Endothelial cell of umbilical vein (primary cell): ENCODE measurements around the gene DUS1L. TPM values are rescaled to one million over a fixed set of nuclear protein-coding genes. Genes with fewer than 3 reads are reported as not detected.

Experiments used
- BruUV-seq: library from RNA; stranded (reverse); fragments of 400-500 nt; replicated peaks from 2 replicates; lab custom pipeline; 2021; lab: Mats Ljungman, UMichigan
- CTCF ChIA-PET: fragments of 300-600, 350-600 bp; sonication (Branson Sonifier 250); formaldehyde crosslinking; loops from one replicate; lab custom pipeline; 2021; ENCODE audit warnings: antibody characterized with exemption, inconsistent platforms; lab: Charles Lee
- POLR2A ChIA-PET: fragments of 300-600, 350-600 bp; sonication (Branson Sonifier 250); formaldehyde crosslinking; loops from one replicate; lab custom pipeline; 2021; ENCODE audit warnings: antibody characterized with exemption, inconsistent platforms; lab: Charles Lee
- DNase-seq: peaks from one replicate; pipeline ENCODE4 v3.0.0-alpha.2; 2011; ENCODE audit warnings: low read depth, low spot score
- FAIRE-seq: peaks from 2 replicates; lab custom pipeline; 2011; peaks lifted over from hg19 to GRCh38; lab: Jason Lieb, UNC
- H2AFZ ChIP-seq: 2 replicates; pipeline ENCODE4 v1.6.0; 2012; ENCODE audit warnings: low read depth, low read length, control low read depth, inconsistent platforms
- H3K27ac ChIP-seq: 2 replicates; pipeline ENCODE4 v1.5.1; 2011; ENCODE audit warnings: low read depth, mild to moderate bottlenecking, control low read depth, low read length, moderate library complexity; ENCODE audit not compliant: insufficient read depth
- H3K27me3 ChIP-seq, 2 experiments: 2 replicates each; pipeline versions ENCODE4 v1.6.0 to v1.6.1; 2011; ENCODE audit warnings: low read length in 2 of 2, mixed read lengths in 1 of 2; ENCODE audit not compliant: control insufficient read depth in 2 of 2, insufficient read depth in 2 of 2
- H3K36me3 ChIP-seq, 2 experiments: 2 replicates in 1 of 2; 3 replicates in 1 of 2; pipeline ENCODE4 v1.5.1; 2011; ENCODE audit warnings: low read length in 2 of 2, mild to moderate bottlenecking in 1 of 2, moderate library complexity in 1 of 2; ENCODE audit not compliant: control insufficient read depth in 2 of 2, insufficient read depth in 2 of 2; ENCODE audit errors: extremely low read depth in 1 of 2
- H3K4me1 ChIP-seq: 3 replicates; pipeline ENCODE4 v1.5.1; 2011; ENCODE audit warnings: mild to moderate bottlenecking, low read length; ENCODE audit not compliant: control insufficient read depth, insufficient read depth; ENCODE audit errors: extremely low read depth
- H3K4me2 ChIP-seq: 2 replicates; pipeline ENCODE4 v1.6.1; 2011; ENCODE audit warnings: low read length, control low read depth, mixed read lengths; ENCODE audit not compliant: insufficient read depth
- H3K4me3 ChIP-seq, 3 experiments: fragments of 200-600 bp in 1 of 3; sonication (generic), shearing (Covaris generic) in 1 of 3; replicated peaks in 1 of 3; 2 replicates each; pipeline ENCODE4 v1.5.1; 2011 to 2016; ENCODE audit warnings: control low read depth in 3 of 3, low read length in 3 of 3, mild to moderate bottlenecking in 2 of 3, inconsistent platforms in 1 of 3, low read depth in 1 of 3, moderate library complexity in 1 of 3; ENCODE audit not compliant: insufficient read depth in 1 of 3
- H3K79me2 ChIP-seq: 2 replicates; pipeline ENCODE4 v1.6.0; 2012; ENCODE audit warnings: low read length, inconsistent platforms; ENCODE audit not compliant: control insufficient read depth, insufficient read depth
- H3K9ac ChIP-seq: replicated peaks from 2 replicates; pipeline ENCODE3; 2011; ENCODE audit warnings: low read length, control low read depth; ENCODE audit not compliant: insufficient read depth; ENCODE audit errors: extremely low read depth
- H3K9me1 ChIP-seq: replicated peaks from 3 replicates; pipeline ENCODE4 v1.6.0; 2011; ENCODE audit warnings: mild to moderate bottlenecking, low read length; ENCODE audit not compliant: control insufficient read depth, insufficient read depth; ENCODE audit errors: extremely low read depth
- H3K9me3 ChIP-seq: replicated peaks from 2 replicates; pipeline ENCODE4 v1.5.1; 2012; ENCODE audit warnings: low read length, inconsistent platforms; ENCODE audit not compliant: control insufficient read depth, insufficient read depth
- H4K20me1 ChIP-seq: replicated peaks from 2 replicates; pipeline ENCODE3; 2011; ENCODE audit warnings: mild to moderate bottlenecking, low read length; ENCODE audit not compliant: control insufficient read depth, insufficient read depth; ENCODE audit errors: extremely low read depth
- EZH2 ChIP-seq: IDR thresholded peaks from 2 replicates; pipeline ENCODE4 v1.6.1; 2012; ENCODE audit warnings: borderline replicate concordance, low read depth, mild to moderate bottlenecking, moderate library complexity, low read length, inconsistent platforms; ENCODE audit not compliant: severe bottlenecking
- FOS ChIP-seq: IDR thresholded peaks from 2 replicates; pipeline ENCODE4 v1.6.1; 2011; ENCODE audit warnings: mild to moderate bottlenecking, low read length, moderate library complexity, borderline replicate concordance; ENCODE audit not compliant: insufficient read depth
- GATA2 ChIP-seq: IDR thresholded peaks from 2 replicates; pipeline ENCODE4 v1.7.0; 2011; ENCODE audit warnings: low read depth, mild to moderate bottlenecking, moderate library complexity, mixed read lengths, low read length; ENCODE audit not compliant: insufficient read length, insufficient read depth
- JUN ChIP-seq: IDR thresholded peaks from 2 replicates; pipeline ENCODE4 v1.6.1; 2011; ENCODE audit warnings: borderline replicate concordance, low read depth; ENCODE audit not compliant: insufficient read length, insufficient read depth
- MYC ChIP-seq: IDR thresholded peaks from one replicate; pipeline ENCODE4 v1.6.1; 2011; ENCODE audit warnings: mild to moderate bottlenecking, low read depth, low read length
- POLR2A ChIP-seq: IDR thresholded peaks from 2 replicates; pipeline ENCODE4 v1.6.1; 2012; ENCODE audit warnings: low read depth, mild to moderate bottlenecking, control low read depth, low read length
- POLR2AphosphoS5 ChIP-seq: IDR thresholded peaks from 2 replicates; pipeline ENCODE4 v1.6.1; 2012; ENCODE audit warnings: low read depth, mild to moderate bottlenecking, control low read depth, low read length, moderate library complexity; ENCODE audit not compliant: insufficient read depth
- dilution Hi-C: fragments of 300-500 bp; cut with MboI; formaldehyde crosslinking; loops from one replicate; pipeline ENCODE4 v1.15.0; 2019; ENCODE audit warnings: low sequenced_read_pairs; ENCODE audit not compliant: extremely low pct_ligation_motif_present
- intact Hi-C: fragments of 100-400 bp; cut with micrococcal nuclease; formaldehyde crosslinking; loops from one replicate; pipeline ENCODE4 v1.10.0; 2022
- polyA plus RNA-seq, 4 experiments: library from polyadenylated mRNA; depleted of rRNA in 3 of 4; stranded (reverse) in 3 of 4; unstranded in 1 of 4; fragments of >200 nt; gene quantifications; 2 replicates each; pipeline versions ENCODE4 v1.2.1 to v1.2.3, GENCODE V29; 2011 to 2012; ENCODE audit warnings: missing spikeins in 1 of 4
- total RNA-seq: library from RNA; stranded (reverse); gene quantifications from 2 replicates; pipeline ENCODE4 v1.2.3, GENCODE V29; 2021
- TF ChIP-seq, protein P1 (sequence below): IDR thresholded peaks from 2 replicates; pipeline ENCODE4 v1.6.1; 2011; ENCODE audit not compliant: insufficient read depth, insufficient read length
- TF ChIP-seq, protein P2 (sequence below), 2 donors: IDR thresholded peaks; 1 replicate in 1 of 2; 2 replicates in 1 of 2; pipeline ENCODE4 v1.5.1; 2011; ENCODE audit warnings: low read length in 2 of 2, mild to moderate bottlenecking in 2 of 2, moderate library complexity in 2 of 2, control low read depth in 1 of 2, inconsistent platforms in 1 of 2, low read depth in 1 of 2; ENCODE audit not compliant: insufficient read depth in 1 of 2; ENCODE audit errors: extremely low read depth in 1 of 2

DUS1L gene
- total and polyA plus RNA-seq, 2 donors (not counting 3 experiments of a cell fraction or from before 2014, with no cell fraction given): 60.1 to 92.9 TPM

DNA sequence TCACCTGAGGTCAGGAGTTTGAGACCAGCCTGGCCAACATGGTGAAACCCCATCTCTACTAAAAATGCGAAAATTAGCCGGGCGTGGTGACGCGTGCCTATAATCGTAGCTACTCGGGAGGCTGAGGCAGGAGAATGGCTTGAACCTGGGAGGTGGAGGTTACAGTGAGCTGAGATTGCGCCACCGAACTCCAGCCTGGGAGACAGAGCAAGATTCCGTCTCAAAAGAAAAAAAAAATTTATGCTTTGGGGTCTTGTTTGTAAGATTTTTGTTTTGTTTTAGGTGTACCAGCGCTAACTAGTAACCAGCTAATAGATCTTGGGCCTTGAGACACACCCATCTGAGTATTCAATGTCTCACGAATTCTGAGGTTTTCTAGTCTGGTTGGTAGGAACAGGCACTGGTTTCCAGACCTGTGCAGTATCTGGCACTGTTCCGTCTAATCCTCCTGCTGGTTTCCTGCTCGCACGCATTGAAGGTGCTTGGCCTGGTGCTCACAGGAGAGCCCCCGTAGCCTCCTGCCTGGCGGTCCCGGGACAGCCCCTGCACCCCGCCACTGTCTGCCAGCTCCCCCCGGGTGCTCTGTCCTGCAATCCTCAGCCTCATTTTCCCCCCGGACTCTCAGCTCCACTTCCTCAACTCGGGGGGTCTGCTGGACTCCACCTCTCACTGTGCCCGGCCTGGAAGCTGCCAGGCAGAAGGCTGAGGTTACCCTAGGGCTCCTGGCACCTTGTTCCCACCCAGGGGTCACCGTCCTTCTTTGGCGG is 10.6 kb upstream of the DUS1L start:
- Histone ChIP-seq H3K27me3 (no peaks in the 10 kb centered on the region), H2AFZ (no peak overlapping the region), H3K9me1 (no peaks in the 10 kb centered on the region), H3K9ac (no peak overlapping the region), H3K79me2 (no peaks in the 10 kb centered on the region), H3K27ac (no peak overlapping the region), H3K4me3 (no peak overlapping the region), H3K4me2 (no peak overlapping the region), H4K20me1 (no peaks in the 10 kb centered on the region), H3K4me1 (no peaks in the 10 kb centered on the region), H3K9me3 (no peaks in the 10 kb centered on the region), H3K36me3 (peaks cover 12 to 20% of the 10 kb centered on the region in 2 experiments)
- no peak for TF ChIP-seq FOS
- BruUV-seq: no TSS peak
- FAIRE-seq (no peak), DNase-seq (no peak)
- ChIA-PET POLR2A (no interaction called here), CTCF (interaction anchor here (0.7 to 1.7 kb wide), 2 partner anchors 46 kb away, joined by 3 to 4 read pairs; no protein-coding TSS in a partner anchor)
- intact Hi-C loops (no loop called here), dilution Hi-C loops (no loop called here)

DNA sequence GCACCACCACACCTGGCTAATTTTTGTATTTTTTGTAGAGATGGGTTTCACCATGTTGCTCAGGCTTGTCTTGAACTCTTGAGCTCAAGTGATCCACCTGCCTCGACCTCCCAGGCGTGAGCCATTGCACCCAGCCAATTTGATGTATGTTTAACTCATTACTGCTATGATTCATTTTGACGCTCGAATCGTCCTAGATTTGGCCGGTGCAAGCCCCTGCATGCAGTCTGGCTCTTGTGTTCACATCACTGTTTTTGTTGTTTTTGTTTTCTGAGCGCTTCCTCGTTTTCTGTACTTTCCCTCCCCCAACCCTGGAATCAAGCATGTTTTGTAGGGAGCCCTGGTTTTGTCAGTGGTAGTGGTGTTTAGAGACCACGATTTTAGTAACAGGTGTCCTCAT is 7.8 kb upstream of the DUS1L start:
- TF ChIP-seq FOS: no peak
- no peak for TF ChIP-seq MYC
- TF ChIP-seq POLR2AphosphoS5: no peak
- TF ChIP-seq, protein P1, sequence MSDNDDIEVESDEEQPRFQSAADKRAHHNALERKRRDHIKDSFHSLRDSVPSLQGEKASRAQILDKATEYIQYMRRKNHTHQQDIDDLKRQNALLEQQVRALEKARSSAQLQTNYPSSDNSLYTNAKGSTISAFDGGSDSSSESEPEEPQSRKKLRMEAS: no peak
- no peak for TF ChIP-seq GATA2
- TF ChIP-seq, protein P2, sequence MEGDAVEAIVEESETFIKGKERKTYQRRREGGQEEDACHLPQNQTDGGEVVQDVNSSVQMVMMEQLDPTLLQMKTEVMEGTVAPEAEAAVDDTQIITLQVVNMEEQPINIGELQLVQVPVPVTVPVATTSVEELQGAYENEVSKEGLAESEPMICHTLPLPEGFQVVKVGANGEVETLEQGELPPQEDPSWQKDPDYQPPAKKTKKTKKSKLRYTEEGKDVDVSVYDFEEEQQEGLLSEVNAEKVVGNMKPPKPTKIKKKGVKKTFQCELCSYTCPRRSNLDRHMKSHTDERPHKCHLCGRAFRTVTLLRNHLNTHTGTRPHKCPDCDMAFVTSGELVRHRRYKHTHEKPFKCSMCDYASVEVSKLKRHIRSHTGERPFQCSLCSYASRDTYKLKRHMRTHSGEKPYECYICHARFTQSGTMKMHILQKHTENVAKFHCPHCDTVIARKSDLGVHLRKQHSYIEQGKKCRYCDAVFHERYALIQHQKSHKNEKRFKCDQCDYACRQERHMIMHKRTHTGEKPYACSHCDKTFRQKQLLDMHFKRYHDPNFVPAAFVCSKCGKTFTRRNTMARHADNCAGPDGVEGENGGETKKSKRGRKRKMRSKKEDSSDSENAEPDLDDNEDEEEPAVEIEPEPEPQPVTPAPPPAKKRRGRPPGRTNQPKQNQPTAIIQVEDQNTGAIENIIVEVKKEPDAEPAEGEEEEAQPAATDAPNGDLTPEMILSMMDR (IDR thresholded peaks at IDR 0.05; ENCODE audit: extremely low read depth in 1 of 2, insufficient read depth in 1 of 2, low read depth in 1 of 2, low read length in 2 of 2): no peak
- no peak for TF ChIP-seq EZH2
- no peak for TF ChIP-seq JUN
- TF ChIP-seq POLR2A: no peak
- Histone ChIP-seq H3K79me2 (no peaks in the 10 kb centered on the region), H3K36me3 (no peaks in the 10 kb centered on the region), H3K9ac (no peak overlapping the region), H2AFZ (no peak overlapping the region), H3K9me1 (no peaks in the 10 kb centered on the region), H3K4me3 (no peak overlapping the region), H3K27me3 (no peaks in the 10 kb centered on the region), H3K4me2 (no peak overlapping the region), H3K4me1 (no peaks in the 10 kb centered on the region), H3K27ac (no peak overlapping the region), H3K9me3 (no peaks in the 10 kb centered on the region), H4K20me1 (no peaks in the 10 kb centered on the region)
- BruUV-seq: no TSS peak
- FAIRE-seq (no peak), DNase-seq (no peak)
- dilution Hi-C loops: no loop called here
- intact Hi-C loops: no loop called here
- POLR2A ChIA-PET: interaction anchor here (0.6 kb wide), 1 partner anchor 31 kb away, joined by 4 read pairs; no protein-coding TSS in a partner anchor
- CTCF ChIA-PET: no interaction called here
